GM12875 (cell line): ENCODE measurements around the gene PITPNM1.

ENCODE experiments used
- H3K4me3 ChIP-seq: one replicate; pipeline ENCODE4 v1.5.1; 2011; ENCODE audit warnings: low read depth, low read length, control low read depth
- CTCF ChIP-seq: IDR thresholded peaks from 2 replicates; pipeline ENCODE4 v1.5.1; 2011; ENCODE audit warnings: low read depth, mild to moderate bottlenecking, control low read depth, inconsistent platforms, low read length, moderate library complexity, borderline replicate concordance; ENCODE audit not compliant: insufficient read depth

Gene PITPNM1

GRCh38 chr11:67534070-67534679 is 29.0 kb upstream of the PITPNM1 start:
- H3K4me3 ChIP-seq: no peak overlapping the region
- no peak for TF ChIP-seq CTCF

- TF ChIP-seq CTCF: no peak
- H3K4me3 ChIP-seq: no peak overlapping the region
Measured at GRCh38 chr11:67532889-67533288, 27.7 kb upstream of the PITPNM1 start.

- no peak overlapping the region for H3K4me3 ChIP-seq
- no peak for TF ChIP-seq CTCF
Measured at GRCh38 chr11:67530282-67530592, 25.1 kb upstream of the PITPNM1 start.

GRCh38 chr11:67528376-67528775 is 23.2 kb upstream of the PITPNM1 start:
- TF ChIP-seq CTCF: no peak

GRCh38 chr11:67525275-67525976 is 20.3 kb upstream of the PITPNM1 start:
- no peak overlapping the region for H3K4me3 ChIP-seq
- no peak for TF ChIP-seq CTCF

More at GRCh38 chr11:67528376-67528775, 23.2 kb upstream of the PITPNM1 start:
- H3K4me3 ChIP-seq: no peak overlapping the region

GRCh38 chr11:67524480-67524808 is 19.3 kb upstream of the PITPNM1 start:
- H3K4me3 ChIP-seq: no peak overlapping the region

More at GRCh38 chr11:67524480-67524808, 19.3 kb upstream of the PITPNM1 start:
- TF ChIP-seq CTCF: no peak
